H1 (cell line): ENCODE data around the gene LMNB1.

Experiments
- CEBPB ChIP-seq: IDR thresholded peaks from 2 replicates; pipeline ENCODE4 v1.6.1; 2012; ENCODE audit warnings: low read depth, low read length
- FOSL1 ChIP-seq: IDR thresholded peaks from 2 replicates; pipeline ENCODE4 v1.6.1; 2011; ENCODE audit warnings: mild to moderate bottlenecking, low read depth, low read length, moderate library complexity; ENCODE audit not compliant: insufficient read depth
- KDM5A ChIP-seq: fragments of 200-600 bp; IDR thresholded peaks from 2 replicates; pipeline ENCODE4 v1.7.1; 2012; ENCODE audit warnings: mild to moderate bottlenecking, low read length, inconsistent platforms, mixed read lengths
- MAFK ChIP-seq: IDR thresholded peaks from 2 replicates; pipeline ENCODE4 v1.6.1; 2012; ENCODE audit warnings: low read depth, mild to moderate bottlenecking, improper control_type of control experiment, low read length
- POLR2A ChIP-seq, 2 experiments: IDR thresholded peaks; 1 replicate in 1 of 2; 2 replicates in 1 of 2; pipeline ENCODE4 v1.6.1; 2011; ENCODE audit warnings: low read depth in 2 of 2, low read length in 2 of 2, mild to moderate bottlenecking in 2 of 2; ENCODE audit errors: control extremely low read depth in 1 of 2
- POLR2AphosphoS5 ChIP-seq: IDR thresholded peaks from 2 replicates; pipeline ENCODE4 v1.6.1; 2011; ENCODE audit warnings: low read depth, low read length
- TAF1 ChIP-seq: IDR thresholded peaks from 2 replicates; pipeline ENCODE4 v1.6.1; 2011; ENCODE audit warnings: mild to moderate bottlenecking, low read depth, low read length
- TCF12 ChIP-seq: IDR thresholded peaks from 2 replicates; pipeline ENCODE4 v1.6.1; 2011; ENCODE audit warnings: low read depth, mild to moderate bottlenecking, low read length
- TF ChIP-seq, protein P1 (sequence below), 3 experiments: IDR thresholded peaks; 1 replicate in 2 of 3; 2 replicates in 1 of 3; pipeline versions ENCODE4 v1.5.1 to v1.6.1; 2011; ENCODE audit warnings: low read length in 3 of 3, mild to moderate bottlenecking in 3 of 3, inconsistent platforms in 2 of 3, low read depth in 1 of 3, moderate library complexity in 1 of 3; ENCODE audit not compliant: insufficient read depth in 1 of 3; ENCODE audit errors: control extremely low read depth in 1 of 3

DNA sequence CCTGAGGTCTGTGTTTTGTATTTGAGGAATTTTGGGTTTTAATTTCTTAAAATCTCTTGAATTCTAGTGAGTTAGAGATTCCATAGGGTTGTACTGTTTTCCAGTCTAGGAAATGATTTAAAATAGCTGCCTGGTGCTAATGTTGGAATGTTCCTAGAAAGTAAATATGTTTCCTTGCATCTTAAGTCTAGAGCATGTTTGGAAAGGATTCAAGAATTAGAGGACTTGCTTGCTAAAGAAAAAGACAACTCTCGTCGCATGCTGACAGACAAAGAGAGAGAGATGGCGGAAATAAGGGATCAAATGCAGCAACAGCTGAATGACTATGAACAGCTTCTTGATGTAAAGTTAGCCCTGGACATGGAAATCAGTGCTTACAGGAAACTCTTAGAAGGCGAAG, 41.8 kb downstream of the LMNB1 start:
- TF ChIP-seq POLR2A (IDR thresholded peaks at IDR 0.05; ENCODE audit: control extremely low read depth in 1 of 2, low read depth in 2 of 2, low read length in 2 of 2): no peak
- TF ChIP-seq CEBPB: no peak
- TF ChIP-seq TCF12: no peak
- TF ChIP-seq, protein P1, sequence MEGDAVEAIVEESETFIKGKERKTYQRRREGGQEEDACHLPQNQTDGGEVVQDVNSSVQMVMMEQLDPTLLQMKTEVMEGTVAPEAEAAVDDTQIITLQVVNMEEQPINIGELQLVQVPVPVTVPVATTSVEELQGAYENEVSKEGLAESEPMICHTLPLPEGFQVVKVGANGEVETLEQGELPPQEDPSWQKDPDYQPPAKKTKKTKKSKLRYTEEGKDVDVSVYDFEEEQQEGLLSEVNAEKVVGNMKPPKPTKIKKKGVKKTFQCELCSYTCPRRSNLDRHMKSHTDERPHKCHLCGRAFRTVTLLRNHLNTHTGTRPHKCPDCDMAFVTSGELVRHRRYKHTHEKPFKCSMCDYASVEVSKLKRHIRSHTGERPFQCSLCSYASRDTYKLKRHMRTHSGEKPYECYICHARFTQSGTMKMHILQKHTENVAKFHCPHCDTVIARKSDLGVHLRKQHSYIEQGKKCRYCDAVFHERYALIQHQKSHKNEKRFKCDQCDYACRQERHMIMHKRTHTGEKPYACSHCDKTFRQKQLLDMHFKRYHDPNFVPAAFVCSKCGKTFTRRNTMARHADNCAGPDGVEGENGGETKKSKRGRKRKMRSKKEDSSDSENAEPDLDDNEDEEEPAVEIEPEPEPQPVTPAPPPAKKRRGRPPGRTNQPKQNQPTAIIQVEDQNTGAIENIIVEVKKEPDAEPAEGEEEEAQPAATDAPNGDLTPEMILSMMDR (IDR thresholded peaks at IDR 0.05; ENCODE audit: control extremely low read depth in 1 of 3, insufficient read depth in 1 of 3, low read depth in 1 of 3, low read length in 3 of 3): no peak
- no peak for TF ChIP-seq MAFK
- TF ChIP-seq FOSL1: no peak
- no peak for TF ChIP-seq POLR2AphosphoS5
- TF ChIP-seq KDM5A: no peak
- TF ChIP-seq TAF1: no peak
